GM21447 (cell line): ENCODE results near the gene ARHGAP25.

Experiments
- ATAC-seq: cut with Tn5 transposase; IDR thresholded peaks from one replicate; pipeline ENCODE4 v1.9.1; 2021; ENCODE audit not compliant: unreplicated experiment

The ARHGAP25 gene, protein sequence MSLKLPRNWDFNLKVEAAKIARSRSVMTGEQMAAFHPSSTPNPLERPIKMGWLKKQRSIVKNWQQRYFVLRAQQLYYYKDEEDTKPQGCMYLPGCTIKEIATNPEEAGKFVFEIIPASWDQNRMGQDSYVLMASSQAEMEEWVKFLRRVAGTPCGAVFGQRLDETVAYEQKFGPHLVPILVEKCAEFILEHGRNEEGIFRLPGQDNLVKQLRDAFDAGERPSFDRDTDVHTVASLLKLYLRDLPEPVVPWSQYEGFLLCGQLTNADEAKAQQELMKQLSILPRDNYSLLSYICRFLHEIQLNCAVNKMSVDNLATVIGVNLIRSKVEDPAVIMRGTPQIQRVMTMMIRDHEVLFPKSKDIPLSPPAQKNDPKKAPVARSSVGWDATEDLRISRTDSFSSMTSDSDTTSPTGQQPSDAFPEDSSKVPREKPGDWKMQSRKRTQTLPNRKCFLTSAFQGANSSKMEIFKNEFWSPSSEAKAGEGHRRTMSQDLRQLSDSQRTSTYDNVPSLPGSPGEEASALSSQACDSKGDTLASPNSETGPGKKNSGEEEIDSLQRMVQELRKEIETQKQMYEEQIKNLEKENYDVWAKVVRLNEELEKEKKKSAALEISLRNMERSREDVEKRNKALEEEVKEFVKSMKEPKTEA

DNA sequence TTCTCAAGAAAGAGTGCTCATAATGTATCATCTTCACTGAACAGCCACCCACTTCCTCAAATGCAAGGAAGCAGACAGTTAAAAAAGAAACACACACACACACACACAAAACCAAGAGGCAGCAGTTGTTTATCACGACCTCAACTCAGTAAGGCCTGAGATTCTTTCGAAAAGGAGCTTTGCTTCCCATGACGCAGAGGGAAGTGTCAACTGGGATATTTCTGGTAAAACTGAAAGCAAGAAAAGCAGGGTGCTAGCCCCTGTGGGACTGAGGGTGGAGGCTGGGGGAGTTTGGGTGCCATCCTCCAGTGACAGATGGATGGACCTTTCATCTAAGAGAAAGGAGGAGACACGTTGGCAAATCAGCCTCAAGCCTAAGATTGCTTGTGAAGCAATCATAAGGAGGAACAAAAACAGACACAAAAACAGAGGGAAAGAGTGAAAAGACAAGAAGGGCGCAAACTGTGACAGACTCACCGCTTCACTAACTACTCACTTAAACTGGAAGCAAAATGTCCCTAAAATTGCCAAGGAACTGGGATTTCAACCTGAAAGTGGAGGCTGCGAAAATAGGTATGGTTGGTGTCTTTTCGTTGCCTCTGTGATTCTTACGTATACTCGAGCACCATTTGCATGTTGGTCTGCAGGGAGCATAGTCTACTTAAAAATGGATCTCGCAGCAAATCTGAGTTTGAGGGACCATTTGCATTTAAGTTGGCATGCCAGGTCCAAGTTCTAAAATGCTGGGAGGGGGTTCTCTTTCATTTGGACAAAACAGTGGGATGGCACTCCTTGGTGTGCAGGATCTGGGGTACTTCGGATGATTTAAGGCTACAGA lies at the start of gene ARHGAP25:
Gene ARHGAP25, plus strand, starts transcription at position 124 of the 838 bp plus-strand sequence. Its CDS starts 389 bp downstream, at position 513.
- peak; percentile 61 for ATAC-seq

DNA sequence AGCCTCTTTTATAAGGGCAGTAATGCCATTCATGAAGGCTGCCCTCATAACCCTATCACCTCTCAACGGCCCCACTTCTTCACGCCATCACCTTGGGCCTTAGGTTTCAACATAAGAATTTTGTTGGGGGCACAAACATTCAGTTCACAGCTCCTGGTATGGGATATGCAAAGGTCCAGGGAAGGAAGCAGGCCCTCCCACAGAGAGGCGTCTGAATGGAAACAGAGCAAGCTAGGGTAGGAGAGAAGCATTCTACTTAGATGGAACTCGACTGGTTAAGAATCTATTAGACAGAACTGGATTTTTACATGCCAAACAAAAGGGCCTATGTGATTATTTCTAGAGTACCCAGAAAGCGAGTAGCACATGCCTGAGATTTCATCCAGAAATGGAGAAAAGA lies 48.4 kb upstream of the ARHGAP25 start:
- ATAC-seq = no peak

DNA sequence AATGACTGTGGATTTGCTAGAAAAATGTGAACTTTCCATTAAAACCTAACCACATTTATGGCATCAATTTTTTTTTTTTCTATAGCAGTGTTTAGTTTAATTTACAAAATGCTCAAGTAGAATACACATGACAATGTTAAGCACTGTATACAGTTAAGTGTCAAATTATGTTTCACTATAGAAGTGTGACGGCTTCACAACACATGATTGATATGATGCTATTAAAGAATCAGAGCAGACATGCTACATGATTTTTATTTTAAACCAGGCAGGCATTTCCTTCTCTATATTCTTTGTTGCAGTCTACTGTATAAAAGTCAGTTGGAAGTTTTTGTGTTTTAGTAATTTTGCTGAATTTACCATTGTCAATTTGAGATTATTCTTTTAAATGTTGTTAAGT lies 47.6 kb upstream of the ARHGAP25 start:
- no peak for ATAC-seq

DNA sequence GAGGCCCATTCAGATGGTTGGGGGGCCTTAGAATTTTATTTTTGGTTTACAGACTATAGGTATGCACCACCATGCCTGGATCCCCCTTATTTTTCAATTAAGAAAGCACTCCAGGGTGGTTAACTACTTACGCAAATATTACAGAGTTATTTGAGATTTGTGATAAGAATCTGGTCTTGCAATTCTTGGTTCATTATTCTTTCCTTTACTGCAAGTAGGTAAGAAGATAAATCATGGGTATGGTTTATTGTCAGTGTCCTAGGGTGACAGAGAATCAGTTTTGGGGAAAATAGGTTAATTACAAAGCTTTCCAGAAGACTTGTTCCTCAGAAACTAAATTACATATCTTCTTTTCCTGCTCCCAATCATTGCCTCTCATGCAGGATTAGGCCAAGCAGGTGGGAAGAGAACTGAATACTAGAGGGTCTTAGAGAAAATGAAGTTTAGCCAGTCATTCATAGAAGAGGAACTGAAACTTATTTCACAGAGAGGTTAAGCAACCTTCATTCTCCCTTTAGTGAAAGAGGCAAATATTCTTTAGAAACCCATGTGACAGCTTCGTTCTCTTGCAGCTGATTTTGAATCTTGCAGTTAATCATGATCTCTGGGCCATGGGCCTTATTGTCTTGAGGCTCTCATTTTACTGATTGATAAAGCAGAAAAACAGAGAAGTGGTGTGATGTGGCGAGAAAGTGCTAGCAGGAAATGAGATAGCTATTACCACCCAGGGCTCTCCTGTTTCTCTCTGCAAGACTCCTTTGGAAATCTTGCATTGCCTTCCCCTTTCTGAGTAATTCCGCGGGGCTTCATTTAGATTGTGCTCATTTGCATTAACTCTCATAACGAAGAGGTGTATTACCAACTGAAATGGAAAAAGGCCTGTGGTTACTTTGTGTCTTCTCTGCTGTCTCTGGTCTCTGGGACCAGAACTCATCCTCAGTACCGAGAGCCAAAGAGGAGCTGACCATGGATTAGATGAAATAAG lies 44.8 kb upstream of the ARHGAP25 start:
- peak; percentile 89 for ATAC-seq

DNA sequence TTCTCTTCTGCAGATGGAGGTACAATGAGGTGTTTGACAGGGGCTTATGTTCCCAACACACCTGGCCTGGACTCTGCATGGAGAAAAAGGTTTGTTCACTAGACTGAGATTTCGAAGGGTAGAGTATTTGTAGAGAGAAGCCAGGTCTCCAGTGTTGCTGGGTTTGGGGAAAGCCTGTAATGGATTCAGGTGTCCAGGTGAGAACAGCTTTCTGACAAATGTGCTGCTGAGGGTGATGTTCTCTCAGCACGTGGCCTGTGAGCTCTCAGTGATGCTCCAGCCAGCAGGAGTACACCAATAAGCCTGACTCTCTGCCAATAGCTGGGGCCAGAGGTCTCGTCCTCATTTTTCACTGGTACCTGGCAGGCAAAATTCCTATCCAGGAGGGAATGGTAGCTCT lies 43.8 kb upstream of the ARHGAP25 start:
- no peak for ATAC-seq

DNA sequence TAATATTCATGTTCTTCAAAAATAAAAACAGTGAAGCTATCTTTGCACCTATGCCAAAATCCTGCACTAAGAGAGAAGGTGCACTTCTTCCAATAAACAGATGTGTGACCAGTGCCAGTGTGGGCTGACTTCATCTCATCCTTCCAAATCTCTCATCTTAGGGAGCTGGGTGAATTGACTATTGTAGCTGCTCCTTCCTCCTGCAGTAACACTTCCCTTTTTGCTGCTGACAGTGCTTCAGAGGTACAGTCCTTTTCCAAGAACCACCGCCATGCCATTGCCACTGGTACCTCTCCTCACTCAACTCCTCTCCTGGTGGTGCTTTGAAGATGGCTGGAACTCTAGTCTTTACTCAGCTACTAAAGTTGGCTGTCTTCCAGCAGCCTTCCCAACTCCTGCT lies 42.1 kb upstream of the ARHGAP25 start:
- no peak for ATAC-seq

DNA sequence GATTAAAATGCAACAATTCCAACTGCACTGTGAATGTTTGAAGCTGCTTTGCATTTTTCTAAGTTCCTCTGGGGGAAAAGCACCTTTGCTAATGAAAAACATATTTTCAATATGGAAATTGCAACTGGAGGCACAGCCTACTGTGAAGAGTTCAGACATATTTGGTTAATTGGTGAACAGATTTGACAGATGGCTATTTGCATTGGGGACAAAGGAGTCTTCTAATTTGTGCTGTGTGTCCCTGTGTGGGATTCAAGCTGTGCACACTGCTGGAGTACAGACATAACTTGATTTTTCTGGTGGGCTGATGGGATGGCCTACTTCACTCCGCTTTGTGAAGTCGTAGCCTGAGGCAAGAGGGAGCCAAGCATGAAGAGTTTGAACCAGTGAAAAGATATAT lies 40.7 kb upstream of the ARHGAP25 start:
- ATAC-seq = no peak

DNA sequence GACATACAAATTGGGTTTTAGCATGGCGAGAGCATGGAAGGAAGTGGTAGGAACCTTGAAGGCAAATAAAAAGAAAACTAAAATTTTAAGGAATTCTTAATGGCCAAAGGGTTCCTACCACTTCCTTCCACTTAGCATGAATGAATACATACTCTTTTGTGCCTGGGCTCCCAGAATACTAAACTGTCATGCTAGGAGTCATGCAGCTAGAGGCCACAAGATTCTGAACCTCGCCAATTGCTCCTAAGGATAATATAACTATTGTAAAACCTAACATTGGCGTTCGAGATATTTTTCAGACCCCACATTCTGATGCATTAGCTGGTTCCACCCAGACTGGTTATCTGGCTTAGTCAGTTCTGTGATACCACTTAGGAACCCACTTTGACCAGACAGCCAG lies 38.6 kb upstream of the ARHGAP25 start:
- ATAC-seq = no peak

DNA sequence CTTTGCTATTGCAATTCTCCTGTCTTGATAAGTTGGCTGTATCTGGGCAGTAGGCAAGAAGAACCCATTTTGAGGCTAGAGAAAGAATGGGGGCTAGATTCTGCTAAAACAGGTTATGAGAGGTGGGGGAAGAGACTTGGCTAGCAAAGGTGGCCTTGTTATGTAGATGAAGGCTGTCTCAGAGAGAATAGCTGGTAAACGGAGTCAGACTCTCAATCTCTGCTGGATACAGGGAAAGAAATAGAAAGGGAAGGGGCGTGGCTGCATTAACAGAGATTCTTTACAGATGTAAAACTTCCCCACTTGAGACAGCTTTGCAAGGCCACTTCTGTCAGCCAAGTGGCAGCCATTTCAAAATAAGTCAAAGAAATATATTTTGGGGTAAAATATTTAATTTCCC lies 38.1 kb upstream of the ARHGAP25 start:
- ATAC-seq = no peak

DNA sequence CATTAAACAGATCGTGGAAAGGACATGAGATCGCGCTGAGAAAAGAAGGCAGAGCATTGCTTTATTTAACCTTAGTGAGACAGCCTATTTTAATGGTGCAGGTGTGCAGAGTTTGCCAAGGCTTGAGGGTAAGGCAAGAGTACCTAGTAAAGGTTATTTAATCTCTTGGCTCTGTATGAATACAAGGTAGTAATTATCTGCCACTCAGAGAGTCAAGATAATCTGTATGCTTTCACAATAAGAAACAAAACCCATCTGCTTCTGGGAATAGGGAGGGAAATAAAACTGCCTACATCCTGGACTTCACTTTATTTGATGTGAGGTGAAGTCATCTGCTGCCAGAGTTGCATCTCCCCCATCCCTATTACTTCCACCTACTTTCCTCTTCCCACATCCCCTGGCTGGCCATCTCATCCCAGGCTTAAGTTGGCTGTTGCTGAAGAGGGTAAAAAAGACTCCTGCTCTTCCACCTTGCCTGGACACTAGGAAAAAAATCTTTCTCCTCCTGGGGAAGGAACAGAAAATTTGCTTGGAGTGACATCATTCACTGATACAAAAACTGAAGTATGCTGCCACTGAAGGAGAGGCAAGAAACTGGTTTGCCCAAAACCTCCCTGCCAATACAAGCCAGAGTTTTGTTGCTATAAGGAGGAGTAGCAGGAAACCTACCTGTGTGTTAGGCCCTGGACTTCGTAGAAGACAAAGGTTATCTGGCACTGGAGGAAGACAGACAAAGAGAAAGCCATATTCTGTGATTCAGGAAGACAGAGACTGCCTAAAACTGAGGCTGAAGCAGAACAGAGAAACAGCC lies 35.8 kb upstream of the ARHGAP25 start:
- ATAC-seq = no peak

DNA sequence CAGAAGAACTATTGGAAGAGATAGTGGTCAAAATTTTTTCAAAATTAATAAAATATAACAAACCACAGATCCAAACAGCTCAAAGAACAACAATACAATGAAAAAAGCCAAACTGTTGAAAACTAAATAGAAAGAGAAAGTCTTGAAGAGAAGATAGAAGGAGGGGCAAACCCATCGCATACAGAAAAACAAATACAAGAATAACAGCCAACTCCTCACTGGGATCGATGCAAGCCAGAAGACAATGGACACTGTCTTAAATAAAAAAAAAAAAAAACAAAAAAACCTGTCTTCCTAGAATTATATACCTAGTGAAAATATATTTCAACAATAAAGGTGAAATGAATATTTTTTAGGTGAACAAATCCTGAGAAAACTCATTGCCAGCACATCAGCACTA lies 34.1 kb upstream of the ARHGAP25 start:
- ATAC-seq = no peak

DNA sequence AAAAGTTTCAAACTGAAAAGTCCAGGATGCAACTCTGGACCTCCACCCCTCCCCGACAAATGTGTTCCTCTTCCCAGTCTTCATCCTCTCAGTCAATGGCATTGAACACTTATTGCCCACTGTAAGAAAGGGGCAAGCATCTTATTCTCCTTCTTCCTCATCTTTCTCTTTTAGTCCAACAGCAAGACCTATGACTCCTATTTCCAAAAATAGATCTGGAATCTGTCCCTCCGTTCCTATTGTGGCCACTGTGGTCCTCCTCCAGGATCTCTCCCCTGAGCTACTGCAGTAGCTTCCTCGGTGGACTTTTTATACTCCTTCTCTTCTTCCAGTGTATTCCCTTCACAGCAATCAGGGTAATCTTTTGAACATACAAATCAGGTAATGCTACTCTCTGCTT lies 28.0 kb upstream of the ARHGAP25 start:
- no peak for ATAC-seq

DNA sequence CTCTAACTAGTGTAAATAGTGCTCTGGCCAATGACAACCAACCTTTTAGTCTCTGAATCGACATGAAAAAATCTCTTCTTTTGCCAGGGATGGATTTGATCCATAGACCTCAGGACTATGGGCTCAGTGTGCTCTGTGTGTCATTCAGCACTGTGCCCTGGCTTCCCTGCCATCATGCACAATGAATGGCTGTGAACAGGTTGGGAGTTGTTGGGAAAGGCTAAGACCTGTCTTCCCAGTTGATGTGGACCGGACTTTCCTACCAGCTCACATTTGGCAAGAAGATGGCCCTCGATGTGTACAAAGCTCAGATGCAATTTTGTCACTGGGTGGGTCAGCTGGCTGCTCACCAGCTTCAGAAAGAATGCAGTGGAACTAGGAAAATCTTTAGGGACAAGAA lies 26.0 kb upstream of the ARHGAP25 start:
- ATAC-seq = no peak

DNA sequence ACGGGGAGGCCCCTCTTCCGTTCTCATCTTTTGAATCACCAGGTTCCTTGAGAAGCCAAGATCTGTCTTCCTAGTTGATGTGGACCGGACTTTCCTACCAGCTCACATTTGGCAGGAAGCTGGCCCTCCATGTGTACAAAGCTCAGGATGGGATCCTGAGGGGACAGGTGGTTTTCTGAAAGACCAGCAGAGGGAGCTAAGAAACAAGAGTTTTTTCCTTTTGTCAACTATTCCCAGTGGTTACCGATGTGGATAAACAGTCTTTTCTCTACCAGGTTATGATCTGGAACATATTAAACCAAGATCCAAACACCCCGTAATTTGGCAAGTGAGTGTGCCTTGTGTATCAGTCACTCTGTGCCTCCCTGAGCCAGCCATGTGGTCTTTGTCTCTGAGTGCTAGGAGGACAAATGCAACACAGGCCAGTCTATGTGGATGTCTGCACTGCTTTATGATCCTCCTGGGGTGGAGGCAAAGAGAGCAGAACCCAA lies 25.1 kb upstream of the ARHGAP25 start:
- peak; percentile 53 for ATAC-seq

DNA sequence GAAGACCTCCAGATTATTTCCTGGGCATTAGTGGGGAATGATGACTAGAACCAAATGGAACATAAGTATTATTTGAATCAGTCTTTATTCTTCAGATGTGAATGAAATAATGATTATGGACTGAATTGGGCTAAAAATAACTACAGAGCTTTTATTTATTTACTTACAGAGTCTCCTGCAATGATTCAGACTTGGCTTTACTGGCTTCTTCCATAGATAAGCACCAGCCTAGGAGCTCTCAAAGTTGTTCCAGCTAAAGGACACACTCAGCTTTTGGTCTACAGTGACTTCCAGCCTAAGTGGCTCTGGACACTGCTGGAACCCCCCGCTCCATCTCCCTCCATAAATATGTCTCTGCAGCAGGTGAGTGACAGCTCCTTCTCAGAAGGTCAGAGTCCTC lies 24.3 kb upstream of the ARHGAP25 start:
- no peak for ATAC-seq

DNA sequence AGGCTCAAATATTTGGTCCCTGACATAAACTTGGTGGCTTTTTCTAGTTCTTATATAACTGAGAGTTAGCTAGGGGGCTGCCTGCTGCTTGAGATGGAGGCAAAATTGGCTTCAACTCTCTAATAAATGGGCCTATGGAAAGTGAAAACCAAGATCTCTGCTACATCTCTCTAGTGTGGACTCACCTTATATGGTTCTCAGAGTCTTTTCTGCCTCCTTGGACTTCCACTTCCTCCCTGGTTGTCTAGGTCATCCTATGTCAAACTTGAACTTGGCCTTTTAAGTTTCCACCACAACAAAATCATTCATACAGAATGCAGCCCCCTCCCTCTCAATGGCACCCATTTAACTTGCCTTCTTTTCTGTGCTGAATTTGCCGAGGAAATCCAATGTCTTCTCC lies 23.9 kb upstream of the ARHGAP25 start:
- no peak for ATAC-seq

DNA sequence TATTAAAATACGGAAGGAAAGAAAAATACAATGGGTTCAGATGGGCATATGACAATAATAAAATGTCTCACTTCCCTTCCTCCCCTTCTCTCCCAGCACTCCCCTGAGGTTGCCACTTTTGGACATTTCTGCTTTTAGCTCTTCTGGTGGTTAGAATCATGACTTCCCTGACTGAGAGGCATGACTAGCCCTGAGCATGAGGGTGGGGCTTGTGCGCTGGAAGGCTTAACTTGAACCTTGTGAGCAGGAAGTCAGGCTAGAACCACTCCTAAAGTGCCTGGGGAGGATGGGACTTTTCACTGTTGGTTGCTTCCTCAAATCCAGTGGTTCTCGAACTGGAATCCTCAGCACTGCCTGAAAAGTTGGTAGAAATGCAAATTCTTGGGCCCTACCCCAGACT lies 19.7 kb upstream of the ARHGAP25 start:
- peak; percentile 81 for ATAC-seq

DNA sequence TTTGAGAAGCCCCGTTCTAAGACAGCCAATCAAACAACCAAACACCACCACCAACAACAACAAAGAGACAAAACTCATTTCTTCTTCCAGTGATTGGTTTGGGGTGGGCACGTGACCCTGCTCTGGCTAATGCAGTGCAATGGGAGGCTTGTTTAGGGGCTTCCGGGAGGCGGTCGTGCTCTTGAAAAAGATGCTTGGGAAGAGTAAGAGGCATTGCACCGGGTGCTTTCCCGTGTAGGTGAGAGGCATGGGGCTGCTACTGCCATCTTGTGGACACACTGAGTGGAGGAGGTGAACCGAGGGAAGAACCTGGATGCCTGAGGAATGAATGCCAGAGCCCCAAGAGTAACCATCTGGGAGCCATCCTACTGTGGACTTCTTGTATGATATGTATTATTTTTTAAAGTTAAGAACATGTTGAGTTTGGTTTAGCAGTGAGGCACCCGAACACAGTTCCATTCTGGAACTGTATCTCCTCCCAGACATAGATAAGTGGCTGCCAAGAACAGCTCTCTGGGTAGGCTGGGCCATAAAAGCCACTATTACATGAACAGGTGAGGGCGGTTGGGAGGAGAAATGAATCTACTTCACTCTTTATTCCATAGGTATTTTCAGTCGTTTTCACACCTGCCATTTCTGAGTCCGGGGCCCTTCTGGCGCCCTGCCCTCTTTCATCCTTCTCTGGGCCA lies 19.1 kb upstream of the ARHGAP25 start:
- ATAC-seq = peak; percentile 44
